Activated CD8-positive, alpha-beta memory T cell treated with anti-CD3 and anti-CD28 coated beads for 48 hours (primary cell): ENCODE measurements around the gene ZNF420.
"Not testable (repeated sequence)": the region's sequence is repeated elsewhere in the genome, so short reads cannot be mapped to it uniquely, and the experiment has no call there.

Experiments used
- DNase-seq, 3 experiments: peaks; one replicate each; pipeline ENCODE4 v3.0.0-alpha.2; 2020; ENCODE audit warnings: low read depth in 2 of 3, low spot score in 2 of 3

ZNF420 gene

GRCh38 chr19:37077934-37078716 lies at the start of gene ZNF420:
Gene ZNF420 (plus strand): TSS chr19:37078433. CDS start chr19:37089119, 10,686 bp downstream.
- DNase-seq, result peak; percentile 43 to 77 (median 69)

- DNase-seq, result no peak
These were observed 33.1 kb upstream of the ZNF420 start for GRCh38 chr19:37045140-37045539.

- no peak for DNase-seq
These were observed 22.9 kb upstream of the ZNF420 start for GRCh38 chr19:37055330-37055729.

GRCh38 chr19:37056776-37057175 lies 21.5 kb upstream of the ZNF420 start:
- DNase-seq, result no peak

GRCh38 chr19:37059142-37059541 lies 19.1 kb upstream of the ZNF420 start:
- DNase-seq, result no peak

GRCh38 chr19:37064886-37065285 lies 13.3 kb upstream of the ZNF420 start:
- DNase-seq, result not testable (repeated sequence)

GRCh38 chr19:37074111-37074510 lies 4.1 kb upstream of the ZNF420 start:
- DNase-seq, result no peak

GRCh38 chr19:37074819-37075362 lies 3.3 kb upstream of the ZNF420 start:
- no peak for DNase-seq

GRCh38 chr19:37076524-37076923 lies 1.7 kb upstream of the ZNF420 start:
- not testable (repeated sequence) for DNase-seq

GRCh38 chr19:37077501-37077933 lies 716 bp upstream of the ZNF420 start:
- no peak for DNase-seq

GRCh38 chr19:37078717-37079032 lies 442 bp downstream of the ZNF420 start:
- DNase-seq, result no peak

GRCh38 chr19:37079238-37079637 lies 1.0 kb downstream of the ZNF420 start:
- no peak for DNase-seq

- DNase-seq, result no peak
These were observed 4.1 kb downstream of the ZNF420 start for GRCh38 chr19:37082307-37082706.

GRCh38 chr19:37087110-37087509 lies 8.9 kb downstream of the ZNF420 start:
- DNase-seq, result no peak

GRCh38 chr19:37095859-37096258 lies 17.6 kb downstream of the ZNF420 start:
- DNase-seq, result no peak

- no peak for DNase-seq
These were observed 20.3 kb downstream of the ZNF420 start for GRCh38 chr19:37098570-37098969.

GRCh38 chr19:37104135-37104534 lies 25.9 kb downstream of the ZNF420 start:
- DNase-seq, result not testable (repeated sequence)

GRCh38 chr19:37111753-37112152 lies 33.5 kb downstream of the ZNF420 start:
- DNase-seq, result not testable (repeated sequence)

GRCh38 chr19:37114001-37114400 lies 35.8 kb downstream of the ZNF420 start:
- DNase-seq, result no peak

- not testable (repeated sequence) for DNase-seq
These were observed 43.9 kb downstream of the ZNF420 start for GRCh38 chr19:37122093-37122492.

GRCh38 chr19:37127999-37128820 lies 50.0 kb downstream of the ZNF420 start:
- DNase-seq, result no peak

GRCh38 chr19:37128821-37129177 lies 50.6 kb downstream of the ZNF420 start:
- DNase-seq, result no peak
